ENCODE data around the gene ERCC3. TPM values are rescaled to one million over a fixed set of nuclear protein-coding genes. Genes with fewer than 3 reads are reported as not detected.

Gene ERCC3
- polyA plus RNA-seq, 2 of the 4 experiments (the other 2 are of a cell fraction) = 57.9 to 68.3 TPM

GRCh38 chr2:127280693-127281092 is 13.3 kb downstream of the ERCC3 start:
- POLR2A ChIA-PET = no interaction called here
- ATAC-seq = no peak
- FAIRE-seq = no peak
- H3K4me3 ChIP-seq = no peak overlapping the region
- no peaks in the 10 kb centered on the region for H3K4me1 ChIP-seq
- TF ChIP-seq REST (IDR thresholded peaks at IDR 0.05) = no peak
- no peak for TF ChIP-seq TFCP2L1 (CRISPR knock-in tag; IDR thresholded peaks at IDR 0.05)
- TF ChIP-seq ZC3H11A (IDR thresholded peaks at IDR 0.05) = no peak
- TF ChIP-seq PHF8 (IDR thresholded peaks at IDR 0.05; ENCODE audit: borderline replicate concordance, low read depth) = no peak
- no peak for TF ChIP-seq NFE2L2 (conservative IDR thresholded peaks at IDR 0.05; ENCODE audit: low read length)
- no peak for TF ChIP-seq NR3C1 (IDR thresholded peaks at IDR 0.05)
- TF ChIP-seq RFX5 (IDR thresholded peaks at IDR 0.05) = no peak
- TF ChIP-seq CBX8 (IDR thresholded peaks at IDR 0.05) = no peak
- no peak for TF ChIP-seq GATA3 (IDR thresholded peaks at IDR 0.05; ENCODE audit: borderline replicate concordance)
- TF ChIP-seq MAFK (IDR thresholded peaks at IDR 0.05; ENCODE audit: partially characterized antibody) = no peak
- TF ChIP-seq ESRRA (IDR thresholded peaks at IDR 0.05; ENCODE audit: borderline replicate concordance, low read length) = no peak
- TF ChIP-seq ZNF302 (CRISPR knock-in tag; IDR thresholded peaks at IDR 0.05) = no peak
- no peak for TF ChIP-seq SREBF2 (IDR thresholded peaks at IDR 0.05)
- no peak overlapping the region for H3K4me2 ChIP-seq
- peaks cover 2% of the 10 kb centered on the region; the same call in 1 of the 3 replicates for H3K9me3 ChIP-seq
- DNase-seq (ENCODE audit: low read depth in 1 of 2, low spot score in 1 of 2) = no peak
- 100% methylated on average over 2 of the region's 2 CpGs for WGBS (ENCODE audit: missing lambda C conversion rate)
- H3K27ac ChIP-seq = no peak overlapping the region
- CTCF ChIA-PET = interaction anchor here (0.6 to 1.3 kb wide), 3 partner anchors 21 to 127 kb away, joined by 3 read pairs; no protein-coding TSS in a partner anchor

- WGBS (ENCODE audit: missing lambda C conversion rate) = 80% methylated on average over 5 of the region's 5 CpGs
- ChIA-PET CTCF (interaction anchor here (1.6 kb wide), 1 partner anchor 12 kb away, joined by 8 read pairs; no protein-coding TSS in a partner anchor), POLR2A (no interaction called here)
- Histone ChIP-seq H3K27ac (no peak overlapping the region), H3K4me1 (no peaks in the 10 kb centered on the region), H3K9me3 (peaks cover 2% of the 10 kb centered on the region; the same call in 1 of the 3 replicates), H3K4me3 (no peak overlapping the region), H3K4me2 (no peak overlapping the region)
- ATAC-seq (no peak), FAIRE-seq (no peak), DNase-seq (ENCODE audit: low read depth in 1 of 2, low spot score in 1 of 2) (no peak)
- TF ChIP-seq MAFK (IDR thresholded peaks at IDR 0.05; ENCODE audit: partially characterized antibody) (peak; percentile 15), RARB (CRISPR knock-in tag; IDR thresholded peaks at IDR 0.05) (no peak), ZC3H11A (IDR thresholded peaks at IDR 0.05) (no peak)
Measured at GRCh38 chr2:127279781-127280180, 14.2 kb downstream of the ERCC3 start.

- H3K4me3 ChIP-seq = no peak overlapping the region
- ChIA-PET POLR2A (no interaction called here), CTCF (interaction anchor here (0.5 to 1.7 kb wide), 4 partner anchors 9 to 201 kb away, joined by 3 to 8 read pairs (median 6); no protein-coding TSS in a partner anchor)
- ATAC-seq = no peak
- no peak for TF ChIP-seq RCOR1 (IDR thresholded peaks at IDR 0.05; ENCODE audit: low read depth, low read length)
- no peak for TF ChIP-seq ZSCAN20 (CRISPR knock-in tag; IDR thresholded peaks at IDR 0.05)
- no peak for TF ChIP-seq POLR2AphosphoS2 (conservative IDR thresholded peaks at IDR 0.05; ENCODE audit: low read length)
- no peak for TF ChIP-seq HDAC2 (IDR thresholded peaks at IDR 0.05)
- TF ChIP-seq RARB (CRISPR knock-in tag; IDR thresholded peaks at IDR 0.05) = no peak
- no peak for TF ChIP-seq TFCP2L1 (CRISPR knock-in tag; IDR thresholded peaks at IDR 0.05)
- TF ChIP-seq CEBPB (IDR thresholded peaks at IDR 0.05) = no peak
- TF ChIP-seq RFX5 (IDR thresholded peaks at IDR 0.05) = no peak
- TF ChIP-seq REST (IDR thresholded peaks at IDR 0.05) = no peak
- no peak for TF ChIP-seq PHF8 (IDR thresholded peaks at IDR 0.05; ENCODE audit: borderline replicate concordance, low read depth)
- TF ChIP-seq HMGXB4 (CRISPR knock-in tag; IDR thresholded peaks at IDR 0.05; ENCODE audit: borderline replicate concordance) = no peak
- TF ChIP-seq E2F6 (IDR thresholded peaks at IDR 0.05; ENCODE audit: borderline replicate concordance, low read depth) = no peak
- H3K9me3 ChIP-seq = peaks cover 2% of the 10 kb centered on the region; the same call in 1 of the 3 replicates
- no peak for DNase-seq (ENCODE audit: low read depth in 1 of 2, low spot score in 1 of 2)
- WGBS (ENCODE audit: missing lambda C conversion rate) = 90% methylated on average over 3 of the region's 3 CpGs
- H3K27ac ChIP-seq = no peak overlapping the region
- H3K4me1 ChIP-seq = no peaks in the 10 kb centered on the region
- FAIRE-seq = no peak
- H3K4me2 ChIP-seq = no peak overlapping the region
Measured at GRCh38 chr2:127278959-127279358, 15.0 kb downstream of the ERCC3 start.

Measured in A549 (cell line).